Measurements from ENCODE around the gene ZNF678.
"Not testable (repeated sequence)": the region's sequence is repeated elsewhere in the genome, so short reads cannot be mapped to it uniquely, and the experiment has no call there.

ZNF678 gene

GRCh38 chr1:227576189-227576588 lies 12.8 kb downstream of the ZNF678 start:
- no peak overlapping the region for H3K27ac ChIP-seq
- TF ChIP-seq, protein P1, sequence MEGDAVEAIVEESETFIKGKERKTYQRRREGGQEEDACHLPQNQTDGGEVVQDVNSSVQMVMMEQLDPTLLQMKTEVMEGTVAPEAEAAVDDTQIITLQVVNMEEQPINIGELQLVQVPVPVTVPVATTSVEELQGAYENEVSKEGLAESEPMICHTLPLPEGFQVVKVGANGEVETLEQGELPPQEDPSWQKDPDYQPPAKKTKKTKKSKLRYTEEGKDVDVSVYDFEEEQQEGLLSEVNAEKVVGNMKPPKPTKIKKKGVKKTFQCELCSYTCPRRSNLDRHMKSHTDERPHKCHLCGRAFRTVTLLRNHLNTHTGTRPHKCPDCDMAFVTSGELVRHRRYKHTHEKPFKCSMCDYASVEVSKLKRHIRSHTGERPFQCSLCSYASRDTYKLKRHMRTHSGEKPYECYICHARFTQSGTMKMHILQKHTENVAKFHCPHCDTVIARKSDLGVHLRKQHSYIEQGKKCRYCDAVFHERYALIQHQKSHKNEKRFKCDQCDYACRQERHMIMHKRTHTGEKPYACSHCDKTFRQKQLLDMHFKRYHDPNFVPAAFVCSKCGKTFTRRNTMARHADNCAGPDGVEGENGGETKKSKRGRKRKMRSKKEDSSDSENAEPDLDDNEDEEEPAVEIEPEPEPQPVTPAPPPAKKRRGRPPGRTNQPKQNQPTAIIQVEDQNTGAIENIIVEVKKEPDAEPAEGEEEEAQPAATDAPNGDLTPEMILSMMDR (IDR thresholded peaks at IDR 0.05): no peak
- no peaks in the 10 kb centered on the region for H3K36me3 ChIP-seq
- H3K4me3 ChIP-seq: no peak overlapping the region
- H3K27me3 ChIP-seq: no peaks in the 10 kb centered on the region
- H3K9me3 ChIP-seq: peaks cover 0 to 7% (median 0%) of the 10 kb centered on the region in 3 donors
- no peak for DNase-seq
- no peaks in the 10 kb centered on the region for H3K4me1 ChIP-seq
- intact Hi-C loops (cut with DNase I; ENCODE audit: low total_unique reads): no loop called here

- DNase-seq: no peak
- Histone ChIP-seq H3K9me3 (peaks cover 0 to 7% (median 0%) of the 10 kb centered on the region in 3 donors), H3K4me1 (no peaks in the 10 kb centered on the region), H3K4me3 (no peak overlapping the region), H3K27ac (no peak overlapping the region), H3K27me3 (no peaks in the 10 kb centered on the region), H3K36me3 (no peaks in the 10 kb centered on the region)
- intact Hi-C loops (cut with DNase I; ENCODE audit: low total_unique reads): no loop called here
- TF ChIP-seq, protein P1 (IDR thresholded peaks at IDR 0.05): no peak
Measured at GRCh38 chr1:227577500-227577899, 14.1 kb downstream of the ZNF678 start.

GRCh38 chr1:227583354-227583753 lies 20.0 kb downstream of the ZNF678 start:
- H3K9me3 ChIP-seq: peaks cover 0 to 4% (median 0%) of the 10 kb centered on the region in 3 donors
- no peak overlapping the region for H3K27ac ChIP-seq
- H3K4me1 ChIP-seq: no peaks in the 10 kb centered on the region
- no peak for DNase-seq
- H3K36me3 ChIP-seq: peaks cover 0 to 14% (median 0%) of the 10 kb centered on the region in 3 donors
- TF ChIP-seq, protein P1 (IDR thresholded peaks at IDR 0.05): no peak
- no peaks in the 10 kb centered on the region for H3K27me3 ChIP-seq
- intact Hi-C loops (cut with DNase I; ENCODE audit: low total_unique reads): no loop called here
- no peak overlapping the region for H3K4me3 ChIP-seq

DNA sequence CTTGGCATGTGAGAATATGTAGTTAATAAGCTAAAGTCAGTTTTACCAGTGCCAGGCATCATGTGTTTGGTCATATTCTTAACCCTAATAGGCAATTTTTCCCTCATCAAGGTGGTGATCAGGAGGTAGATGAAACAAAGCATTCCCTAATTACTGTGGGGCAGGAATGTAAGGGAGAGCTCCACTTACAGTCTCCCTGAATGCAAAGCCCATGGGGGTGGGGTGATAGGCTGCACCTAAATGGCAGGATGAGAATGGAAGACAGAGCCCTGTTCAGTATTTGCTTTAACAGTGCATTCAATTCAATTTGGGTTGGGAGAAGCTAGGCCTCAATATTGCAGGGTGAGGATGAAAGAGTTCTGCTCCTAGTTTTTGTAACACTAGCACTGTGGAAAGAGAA lies 23.4 kb downstream of the ZNF678 start:
- peaks cover 0 to 11% (median 7%) of the 10 kb centered on the region in 3 donors for H3K9me3 ChIP-seq
- H3K36me3 ChIP-seq: peaks cover 0 to 32% (median 0%) of the 10 kb centered on the region in 3 donors

DNA sequence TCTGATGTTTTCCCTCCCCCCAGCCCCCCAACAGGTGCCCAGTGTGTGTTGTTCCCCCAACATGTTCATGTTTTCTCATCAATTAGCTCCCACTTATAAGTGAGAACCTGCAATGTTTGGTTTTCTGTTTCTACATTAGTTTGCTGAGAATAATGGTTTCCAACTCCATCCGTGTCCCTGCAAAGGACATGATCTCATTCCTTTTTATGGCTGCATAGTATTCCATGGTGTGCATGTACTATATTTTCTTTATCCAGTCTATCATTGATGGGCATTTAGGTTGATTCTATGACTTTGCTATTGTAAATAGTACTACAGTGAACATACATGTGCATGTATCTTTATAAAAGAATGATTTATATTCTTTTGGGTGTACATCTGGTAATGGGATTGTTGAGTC lies 24.6 kb downstream of the ZNF678 start:
- Histone ChIP-seq H3K9me3 (peaks cover 0 to 11% (median 7%) of the 10 kb centered on the region in 3 donors), H3K27ac (no peak overlapping the region), H3K27me3 (no peaks in the 10 kb centered on the region), H3K4me1 (no peaks in the 10 kb centered on the region), H3K36me3 (peaks cover 0 to 36% (median 0%) of the 10 kb centered on the region in 3 donors), H3K4me3 (no peak overlapping the region)
- intact Hi-C loops (cut with DNase I; ENCODE audit: low total_unique reads): no loop called here
- DNase-seq: no peak
- TF ChIP-seq, protein P1 (IDR thresholded peaks at IDR 0.05): no peak

More for the DNA sequence above, 23.4 kb downstream of the ZNF678 start:
- TF ChIP-seq, protein P1 (IDR thresholded peaks at IDR 0.05): no peak
- H3K4me3 ChIP-seq: no peak overlapping the region
- DNase-seq: no peak
- H3K27me3 ChIP-seq: no peaks in the 10 kb centered on the region
- H3K4me1 ChIP-seq: no peaks in the 10 kb centered on the region
- H3K27ac ChIP-seq: no peak overlapping the region
- intact Hi-C loops (cut with DNase I; ENCODE audit: low total_unique reads): no loop called here

GRCh38 chr1:227588769-227589168 lies 25.4 kb downstream of the ZNF678 start:
- intact Hi-C loops (cut with DNase I; ENCODE audit: low total_unique reads); H3K4me1 ChIP-seq; H3K27ac ChIP-seq; H3K4me3 ChIP-seq; H3K27me3 ChIP-seq; DNase-seq: not testable (repeated sequence)
- Histone ChIP-seq H3K36me3 (peaks cover 0 to 36% (median 0%) of the 10 kb centered on the region in 3 donors), H3K9me3 (peaks cover 0 to 11% (median 7%) of the 10 kb centered on the region in 3 donors)

GRCh38 chr1:227589777-227590176 lies 26.4 kb downstream of the ZNF678 start:
- Histone ChIP-seq H3K9me3 (peaks cover 0 to 11% (median 7%) of the 10 kb centered on the region in 3 donors), H3K36me3 (peaks cover 0 to 26% (median 0%) of the 10 kb centered on the region in 3 donors)
- intact Hi-C loops (cut with DNase I; ENCODE audit: low total_unique reads); DNase-seq; H3K27ac ChIP-seq; H3K27me3 ChIP-seq; H3K4me3 ChIP-seq; H3K4me1 ChIP-seq: not testable (repeated sequence)

DNA sequence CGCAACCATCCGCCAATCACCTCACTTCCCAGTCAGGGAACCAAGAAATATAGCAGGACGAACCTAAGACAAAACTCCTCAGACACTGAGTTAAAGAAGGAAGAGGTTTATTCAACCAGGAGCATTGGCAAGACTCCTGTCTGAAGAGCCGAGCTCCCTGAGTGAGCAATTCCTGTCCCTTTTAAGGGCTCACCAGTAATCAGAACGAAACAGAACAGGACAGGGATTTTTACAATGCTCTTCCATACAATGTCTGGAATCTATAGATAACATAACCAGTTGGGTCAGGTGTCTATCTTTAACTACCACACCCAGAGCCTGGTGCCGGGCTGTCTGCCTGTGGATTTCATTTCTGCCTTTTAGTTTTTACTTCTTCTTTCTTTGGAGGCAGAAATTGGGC lies 32.9 kb downstream of the ZNF678 start:
- H3K27me3 ChIP-seq; H3K9me3 ChIP-seq; DNase-seq; H3K27ac ChIP-seq; intact Hi-C loops (cut with DNase I; ENCODE audit: low total_unique reads); H3K4me3 ChIP-seq; H3K4me1 ChIP-seq: not testable (repeated sequence)
- peaks cover 0 to 18% (median 5%) of the 10 kb centered on the region in 3 donors for H3K36me3 ChIP-seq

Measured in tibial artery (tissue), 4 donors.